Measurements from ENCODE around the gene DNAJC11. TPM values are rescaled to one million over a fixed set of nuclear protein-coding genes. Genes with fewer than 3 reads are reported as not detected.
A peak's percentile ranks its signal among the peaks of the same experiment; 100 is the strongest.

The DNAJC11 gene
- polyA plus RNA-seq, 2 of the 4 experiments (the other 2 are of a cell fraction), result 35.7 to 48.5 TPM

GRCh38 chr1:6730473-6730872, 28.9 kb upstream of the DNAJC11 start:
- no peaks in the 10 kb centered on the region for H3K4me1 ChIP-seq
- no peak for DNase-seq (ENCODE audit: low read depth in 1 of 2, low spot score in 1 of 2)
- no peak overlapping the region for H3K4me3 ChIP-seq
- no peak for FAIRE-seq
- no peak overlapping the region for H3K27ac ChIP-seq
- no peaks in the 10 kb centered on the region for H3K9me3 ChIP-seq
- no peak for TF ChIP-seq PBX3 (IDR thresholded peaks at IDR 0.05)
- no peak for TF ChIP-seq REST (IDR thresholded peaks at IDR 0.05)
- TF ChIP-seq POLR2AphosphoS2 (conservative IDR thresholded peaks at IDR 0.05; ENCODE audit: low read length), result no peak
- TF ChIP-seq ZFP36 (IDR thresholded peaks at IDR 0.05; ENCODE audit: borderline replicate concordance, partially characterized antibody), result no peak
- no peak for TF ChIP-seq EHMT2 (IDR thresholded peaks at IDR 0.05; ENCODE audit: low read depth)
- TF ChIP-seq HEYL (CRISPR knock-in tag; IDR thresholded peaks at IDR 0.05), result no peak
- TF ChIP-seq PHF8 (IDR thresholded peaks at IDR 0.05; ENCODE audit: borderline replicate concordance, low read depth), result no peak
- no peak for TF ChIP-seq ELK1 (IDR thresholded peaks at IDR 0.05; ENCODE audit: low read depth, low read length)
- TF ChIP-seq CHD4 (IDR thresholded peaks at IDR 0.05; ENCODE audit: borderline replicate concordance), result no peak
- no peak for TF ChIP-seq ATOH8 (CRISPR knock-in tag; IDR thresholded peaks at IDR 0.05; ENCODE audit: low read depth)
- no peak for TF ChIP-seq RNF2 (IDR thresholded peaks at IDR 0.05; ENCODE audit: borderline replicate concordance, low read depth)
- no peak for TF ChIP-seq HOXB13 (CRISPR knock-in tag; IDR thresholded peaks at IDR 0.05; ENCODE audit: low read depth)
- TF ChIP-seq FOSB (CRISPR knock-in tag; IDR thresholded peaks at IDR 0.05), result no peak
- no peak for TF ChIP-seq HOXB5 (CRISPR knock-in tag; IDR thresholded peaks at IDR 0.05)
- POLR2A ChIA-PET, result no interaction called here
- CTCF ChIA-PET, result interaction anchor here (1.0 kb wide), 1 partner anchor 11 kb away, joined by 5 read pairs; no protein-coding TSS in a partner anchor
- H3K4me2 ChIP-seq, result no peak overlapping the region
- no peak for ATAC-seq
- WGBS (ENCODE audit: missing lambda C conversion rate), result 48% methylated on average over 11 of the region's 11 CpGs

GRCh38 chr1:6727535-6727934, 25.9 kb upstream of the DNAJC11 start:
- FAIRE-seq (no peak), ATAC-seq (peak in 1 of 2 experiments; percentile 68; a peak in 3 of 6 replicates), DNase-seq (ENCODE audit: low read depth in 1 of 2, low spot score in 1 of 2) (peak; percentile 36 to 56)
- 48% methylated on average over 6 of the region's 6 CpGs for WGBS (ENCODE audit: missing lambda C conversion rate)
- H3K27ac ChIP-seq, result no peak overlapping the region
- H3K4me2 ChIP-seq, result no peak overlapping the region
- CTCF ChIA-PET, result interaction anchor here (0.6 to 1.1 kb wide), 6 partner anchors 11 to 189 kb away, joined by 3 to 4 read pairs (median 3); no protein-coding TSS in a partner anchor
- no peak overlapping the region for H3K4me3 ChIP-seq
- POLR2A ChIA-PET, result no interaction called here
- peaks cover 14% of the 10 kb centered on the region; the same call in 2 of the 3 replicates for H3K4me1 ChIP-seq
- TF ChIP-seq FOXS1 (CRISPR knock-in tag; IDR thresholded peaks at IDR 0.05) (no peak), CEBPB (IDR thresholded peaks at IDR 0.05) (peak in 1 of 2 experiments; percentile 36; a peak in 1 of 4 replicates), RARB (CRISPR knock-in tag; IDR thresholded peaks at IDR 0.05) (no peak), CTCF (IDR thresholded peaks at IDR 0.05) (peak; percentile 77), EHMT2 (IDR thresholded peaks at IDR 0.05; ENCODE audit: low read depth) (no peak), ZFP36 (IDR thresholded peaks at IDR 0.05; ENCODE audit: borderline replicate concordance, partially characterized antibody) (no peak), RAD21 (conservative IDR thresholded peaks at IDR 0.05 in 1 of 2, IDR thresholded peaks at IDR 0.05 in 1 of 2) (peak; percentile 35 to 59; a peak in 3 of 5 replicates), SMC3 (IDR thresholded peaks at IDR 0.05) (0 out of 3 replicates have a peak, but pooled peaks have one; percentile 10), CHD4 (IDR thresholded peaks at IDR 0.05; ENCODE audit: borderline replicate concordance) (no peak)
- no peaks in the 10 kb centered on the region for H3K9me3 ChIP-seq

Measured in A549 (cell line).